Keratinocyte (primary cell): ENCODE data around the gene CLCA1.

Experiments
- CTCF ChIP-seq, 3 experiments: IDR thresholded peaks in 1 of 3; conservative IDR thresholded peaks in 1 of 3; optimal IDR thresholded peaks in 1 of 3; 2 replicates in 2 of 3; 3 replicates in 1 of 3; pipeline versions ENCODE3 to v1.5.1; 2011; ENCODE audit warnings: low read length in 3 of 3, mild to moderate bottlenecking in 3 of 3, moderate library complexity in 2 of 3, control low read depth in 1 of 3, inconsistent platforms in 1 of 3; ENCODE audit not compliant: insufficient read depth in 2 of 3; ENCODE audit errors: extremely low read depth in 1 of 3
- EZH2 ChIP-seq: IDR thresholded peaks from one replicate; pipeline ENCODE4 v1.6.1; 2012; ENCODE audit warnings: inconsistent platforms, mild to moderate bottlenecking, low read length, moderate library complexity

- TF ChIP-seq CTCF (optimal IDR thresholded peaks at IDR 0.05 in 1 of 3, IDR thresholded peaks at IDR 0.05 in 1 of 3, conservative IDR thresholded peaks at IDR 0.05 in 1 of 3; ENCODE audit: extremely low read depth in 1 of 3, insufficient read depth in 2 of 3, low read length in 3 of 3) (no peak), EZH2 (no peak)
Measured at GRCh38 chr1:86421601-86422280, 47.0 kb upstream of the CLCA1 start.
